ENCODE data around the gene IGFN1. TPM values are rescaled to one million over a fixed set of nuclear protein-coding genes. Genes with fewer than 3 reads are reported as not detected.

The IGFN1 gene
- total and polyA plus RNA-seq, 2 of the 8 experiments (the other 6 are each of a cell fraction or from before 2014, with no cell fraction given), result not detected

- no peak for DNase-seq (ENCODE audit: low read depth in 1 of 2, low spot score in 2 of 2)
- Histone ChIP-seq H4K91ac (replicated peaks; ENCODE audit: insufficient read length, low read length) (no peak overlapping the region), H2BK12ac (ENCODE audit: low read depth, low read length) (no peak overlapping the region), H3K23ac (ENCODE audit: insufficient read length) (no peak overlapping the region), H3K56ac (replicated peaks; ENCODE audit: insufficient read length, low read depth, low read length) (no peak overlapping the region), H3K14ac (ENCODE audit: insufficient read length) (no peak overlapping the region), H3K4me3 (ENCODE audit: extremely low read depth in 1 of 4, insufficient read depth in 2 of 4, low read depth in 3 of 4, low read length in 4 of 4) (no peak overlapping the region), H4K5ac (ENCODE audit: insufficient read length, low read depth, low read length) (no peak overlapping the region), H3K79me1 (ENCODE audit: low read depth, low read length) (no peaks in the 10 kb centered on the region), H2BK5ac (ENCODE audit: low read depth, low read length) (no peak overlapping the region), H2BK120ac (replicated peaks; ENCODE audit: low read depth, low read length) (no peak overlapping the region), H3K36me3 (ENCODE audit: control insufficient read depth in 2 of 4, insufficient read depth in 4 of 4, low read length in 3 of 4) (peaks cover 56 to 91% (median 86%) of the 10 kb centered on the region in 4 experiments), H3K27me3 (replicated peaks in 1 of 4; ENCODE audit: control insufficient read depth in 3 of 4, extremely low read depth in 1 of 4, insufficient read depth in 3 of 4, low read length in 3 of 4) (no peaks in the 10 kb centered on the region), H3K4ac (replicated peaks; ENCODE audit: insufficient read length, low read depth, low read length) (no peak overlapping the region), H3K18ac (ENCODE audit: extremely low read depth, low read length) (no peak overlapping the region), H2BK15ac (ENCODE audit: low read length) (no peak overlapping the region), H3K9me3 (ENCODE audit: insufficient read depth in 2 of 2, low read depth in 1 of 2, low read length in 1 of 2) (no peaks in the 10 kb centered on the region), H2AK5ac (ENCODE audit: low read depth, low read length) (no peak overlapping the region), H3K4me2 (ENCODE audit: insufficient read depth in 1 of 2, low read depth in 2 of 2, low read length in 2 of 2) (no peak overlapping the region), H3K4me1 (replicated peaks in 1 of 4; ENCODE audit: control insufficient read depth in 3 of 4, insufficient read depth in 4 of 4, low read length in 3 of 4) (no peaks in the 10 kb centered on the region), H3K9ac (replicated peaks in 1 of 4; ENCODE audit: extremely low read depth in 1 of 4, low read depth in 3 of 4, low read length in 3 of 4) (no peak overlapping the region), H3K79me2 (ENCODE audit: control insufficient read depth in 1 of 2, insufficient read depth in 2 of 2, low read length in 2 of 2) (no peaks in the 10 kb centered on the region), H4K20me1 (replicated peaks in 1 of 2; ENCODE audit: control insufficient read depth in 1 of 2, insufficient read depth in 2 of 2, low read length in 2 of 2) (peaks cover 8 to 18% of the 10 kb centered on the region in 2 experiments), H3K23me2 (ENCODE audit: low read depth, low read length) (no peaks in the 10 kb centered on the region), H2AFZ (ENCODE audit: low read length) (no peak overlapping the region), H2BK20ac (ENCODE audit: low read length) (no peak overlapping the region), H4K8ac (ENCODE audit: extremely low read depth, insufficient read depth, low read length) (no peak overlapping the region; the same call in 1 of the 2 replicates), H3K27ac (ENCODE audit: low read depth, low read length) (no peak overlapping the region)
- WGBS, 2 experiments (ENCODE audit: extremely low coverage in 1 of 2, insufficient coverage in 1 of 2, insufficient read length in 1 of 2, insufficient replicate concordance in 2 of 2, low coverage in 1 of 2, low lambda C conversion rate in 2 of 2, missing lambda C conversion rate in 1 of 2), result 84% methylated on average over 17 of the region's 17 CpGs; no CpG with 5 or more reads in 1 of the 2 experiments
- no peak for FAIRE-seq
- CTCF ChIA-PET (ENCODE audit: partially characterized antibody), result interaction anchor here (0.8 to 4.3 kb wide), 7 partner anchors 8 to 168 kb away, joined by 3 to 32 read pairs (median 4); no protein-coding TSS in a partner anchor
- POLR2A ChIA-PET (ENCODE audit: partially characterized antibody), result interaction anchor here (1.0 to 3.8 kb wide), 5 partner anchors 9 to 22 kb away, joined by 4 to 28 read pairs (median 4); no protein-coding TSS in a partner anchor
- TF ChIP-seq NANOG (IDR thresholded peaks at IDR 0.05; ENCODE audit: insufficient read depth, low read depth, low read length, poor library complexity, severe bottlenecking) (no peak), SIRT6 (IDR thresholded peaks at IDR 0.05; ENCODE audit: low read length) (no peak), CHD2 (IDR thresholded peaks at IDR 0.05; ENCODE audit: low read length) (no peak), USF2 (IDR thresholded peaks at IDR 0.05; ENCODE audit: low read length) (no peak), TAF7 (optimal IDR thresholded peaks at IDR 0.05; ENCODE audit: borderline replicate concordance, low read depth, low read length) (no peak)
Observed at GRCh38 chr1:201146626-201147390, 43.8 kb upstream of the IGFN1 start.

Measured in H1 (cell line).